WERI-Rb-1 (cell line): ENCODE data around the gene PATE1.

ENCODE experiments used
- DNase-seq: peaks from one replicate; pipeline ENCODE4 v3.0.0-alpha.2; 2020
- H3K27ac ChIP-seq: fragments of 250-450 bp; sonication (Bioruptor Pico); 2 replicates; pipeline ENCODE4 v1.5.1; 2020; ENCODE audit warnings: mild to moderate bottlenecking, moderate library complexity
- H3K27me3 ChIP-seq: fragments of 250-450 bp; sonication (Bioruptor Pico); 2 replicates; pipeline ENCODE4 v1.5.1; 2021; ENCODE audit warnings: mild to moderate bottlenecking, low read depth, moderate library complexity; ENCODE audit not compliant: insufficient read depth, severe bottlenecking
- H3K36me3 ChIP-seq: fragments of 250-450 bp; sonication (Bioruptor Pico); 2 replicates; pipeline ENCODE4 v1.5.1; 2020; ENCODE audit warnings: mild to moderate bottlenecking, moderate library complexity
- H3K4me3 ChIP-seq: 2 replicates; pipeline ENCODE4 v1.5.1; 2011; ENCODE audit warnings: low read depth, mild to moderate bottlenecking, control low read depth, low read length
- H3K9me3 ChIP-seq: fragments of 250-450 bp; sonication (Bioruptor Pico); 2 replicates; pipeline ENCODE4 v1.5.1; 2021; ENCODE audit warnings: mild to moderate bottlenecking, moderate library complexity; ENCODE audit not compliant: severe bottlenecking
- CTCF ChIP-seq: IDR thresholded peaks from 2 replicates; pipeline ENCODE4 v1.5.1; 2011; ENCODE audit warnings: low read depth, mild to moderate bottlenecking, control low read depth, inconsistent platforms, low read length

Gene PATE1

DNA sequence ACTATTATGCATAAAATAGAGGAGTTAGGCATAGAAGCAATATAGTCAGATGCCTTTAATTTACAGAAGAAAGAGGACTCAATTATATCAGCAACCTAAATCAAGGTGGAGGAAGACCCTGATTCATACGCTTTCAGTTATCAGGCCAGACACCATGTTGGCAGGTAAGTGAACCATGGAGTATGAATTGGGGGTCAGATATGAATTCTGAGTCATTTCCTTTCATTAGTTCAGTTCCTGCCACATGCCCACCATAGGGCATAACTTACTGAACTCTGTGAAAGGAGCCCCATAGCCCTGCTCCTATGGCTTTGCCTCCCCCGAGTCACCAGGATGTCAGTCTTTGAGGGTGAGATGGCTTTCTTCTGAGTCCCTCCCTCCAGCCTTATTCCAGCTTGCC is 17.4 kb downstream of the PATE1 start:
- Histone ChIP-seq H3K4me3 (no peak overlapping the region), H3K27me3 (peaks cover 65% of the 10 kb centered on the region), H3K9me3 (no peaks in the 10 kb centered on the region), H3K27ac (no peak overlapping the region), H3K36me3 (no peaks in the 10 kb centered on the region)
- no peak for DNase-seq
- TF ChIP-seq CTCF, result no peak

DNA sequence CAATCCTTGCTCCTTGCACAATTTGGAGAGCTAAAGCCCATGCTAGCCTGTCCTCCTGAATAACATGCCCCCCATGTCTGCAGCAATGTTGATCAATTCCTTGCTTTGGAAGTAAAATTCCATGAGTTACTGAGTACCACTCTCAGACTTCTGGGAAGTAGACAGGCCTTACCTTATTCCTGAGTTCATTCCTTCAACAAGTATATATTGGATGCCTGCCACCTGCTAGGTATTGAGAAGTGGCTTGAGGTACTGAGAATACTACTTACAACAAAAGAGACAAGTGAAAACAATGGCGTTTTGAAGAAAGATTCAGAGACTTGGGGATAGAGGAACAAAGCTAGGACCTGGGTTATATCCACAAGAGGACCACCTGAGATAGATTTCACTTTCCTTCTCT is 20.2 kb downstream of the PATE1 start:
- Histone ChIP-seq H3K9me3 (no peaks in the 10 kb centered on the region), H3K36me3 (no peaks in the 10 kb centered on the region), H3K27ac (no peak overlapping the region), H3K27me3 (peaks cover 86% of the 10 kb centered on the region), H3K4me3 (no peak overlapping the region)
- no peak for DNase-seq
- TF ChIP-seq CTCF, result no peak

DNA sequence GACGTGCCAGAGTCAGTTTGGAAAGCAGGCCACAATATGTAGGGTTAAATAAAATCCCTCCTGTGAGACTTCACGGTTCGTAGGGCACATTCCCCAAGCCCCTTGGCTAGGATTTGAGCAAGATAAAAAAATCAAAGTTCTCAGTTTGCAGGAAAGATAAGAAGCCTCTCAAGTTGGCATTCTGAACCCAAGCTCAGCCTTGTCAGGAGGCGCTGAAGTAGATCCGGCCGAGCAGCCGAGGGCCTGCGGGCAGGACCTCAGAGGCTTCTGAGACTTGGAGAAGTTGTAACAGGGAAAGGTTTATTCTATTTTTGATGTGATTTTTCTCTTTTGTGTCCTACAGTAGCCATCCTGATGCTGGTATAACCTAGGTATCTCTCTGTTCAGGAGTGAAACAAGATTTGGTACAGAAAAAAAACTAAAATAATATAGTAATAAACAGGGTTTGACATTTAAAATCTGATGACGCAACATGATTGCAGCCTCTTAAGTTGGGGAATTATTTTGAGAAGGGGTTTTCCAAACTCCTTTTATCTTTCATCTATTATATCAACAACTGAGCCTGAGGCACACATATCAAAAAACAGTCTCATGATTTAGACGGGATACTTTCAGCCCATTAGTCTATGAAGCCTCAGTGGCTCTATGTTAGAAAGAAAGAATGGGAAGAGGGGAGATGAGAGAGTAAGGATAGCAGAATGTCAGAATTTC is 22.4 kb downstream of the PATE1 start:
- no peak overlapping the region for H3K27ac ChIP-seq
- no peak for DNase-seq
- TF ChIP-seq CTCF, result no peak
- H3K9me3 ChIP-seq, result no peaks in the 10 kb centered on the region
- H3K27me3 ChIP-seq, result peaks cover 92% of the 10 kb centered on the region
- no peak overlapping the region for H3K4me3 ChIP-seq
- no peaks in the 10 kb centered on the region for H3K36me3 ChIP-seq

DNA sequence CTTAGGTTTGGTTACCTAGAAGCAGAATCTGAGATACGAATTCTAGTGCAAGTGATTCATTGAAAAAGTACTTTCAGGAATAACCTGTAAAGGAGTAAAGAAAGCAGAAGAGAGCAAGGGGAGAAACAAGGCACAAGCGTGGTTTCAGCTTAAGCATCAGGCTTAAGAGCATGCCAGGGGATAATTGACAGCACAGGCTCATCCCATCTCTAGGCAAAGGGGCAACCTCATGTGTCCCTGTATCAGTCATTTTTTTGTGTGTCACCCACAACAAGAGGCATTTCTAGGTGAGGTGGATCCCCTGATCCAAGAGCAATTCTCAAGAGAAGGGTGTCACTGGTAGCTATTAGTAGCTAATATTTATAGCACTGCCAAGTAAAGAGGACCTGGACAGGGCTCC is 24.5 kb downstream of the PATE1 start:
- H3K27ac ChIP-seq, result no peak overlapping the region

GRCh38 chr11:125772834-125773505 is 26.9 kb downstream of the PATE1 start:
- DNase-seq, result no peak

More for the DNA sequence above, 24.5 kb downstream of the PATE1 start:
- no peak for DNase-seq
- H3K4me3 ChIP-seq, result no peak overlapping the region
- peaks cover 80% of the 10 kb centered on the region for H3K27me3 ChIP-seq
- TF ChIP-seq CTCF, result no peak
- H3K36me3 ChIP-seq, result no peaks in the 10 kb centered on the region
- no peaks in the 10 kb centered on the region for H3K9me3 ChIP-seq

More at GRCh38 chr11:125772834-125773505, 26.9 kb downstream of the PATE1 start:
- Histone ChIP-seq H3K36me3 (no peaks in the 10 kb centered on the region), H3K9me3 (no peaks in the 10 kb centered on the region), H3K27me3 (peaks cover 75% of the 10 kb centered on the region), H3K27ac (no peak overlapping the region), H3K4me3 (no peak overlapping the region)
- TF ChIP-seq CTCF, result no peak
